ENCODE measurements around the gene UQCC2.

- TF ChIP-seq POLR2A (IDR thresholded peaks at IDR 0.05; ENCODE audit: low read length) (no peak), GATA1 (IDR thresholded peaks at IDR 0.05; ENCODE audit: low read depth, low read length) (no peak)
Measured at GRCh38 chr6:33710296-33711121, 991 bp downstream of the UQCC2 start.

Data from erythroblast (primary cell).